NCI-H748 (cell line): ENCODE data around the gene NOC4L.

Source experiments
- DNase-seq: peaks from one replicate; lab custom pipeline; 2025; ENCODE audit not compliant: unreplicated experiment; lab: John Stamatoyannopoulos, UW

NOC4L gene

DNA sequence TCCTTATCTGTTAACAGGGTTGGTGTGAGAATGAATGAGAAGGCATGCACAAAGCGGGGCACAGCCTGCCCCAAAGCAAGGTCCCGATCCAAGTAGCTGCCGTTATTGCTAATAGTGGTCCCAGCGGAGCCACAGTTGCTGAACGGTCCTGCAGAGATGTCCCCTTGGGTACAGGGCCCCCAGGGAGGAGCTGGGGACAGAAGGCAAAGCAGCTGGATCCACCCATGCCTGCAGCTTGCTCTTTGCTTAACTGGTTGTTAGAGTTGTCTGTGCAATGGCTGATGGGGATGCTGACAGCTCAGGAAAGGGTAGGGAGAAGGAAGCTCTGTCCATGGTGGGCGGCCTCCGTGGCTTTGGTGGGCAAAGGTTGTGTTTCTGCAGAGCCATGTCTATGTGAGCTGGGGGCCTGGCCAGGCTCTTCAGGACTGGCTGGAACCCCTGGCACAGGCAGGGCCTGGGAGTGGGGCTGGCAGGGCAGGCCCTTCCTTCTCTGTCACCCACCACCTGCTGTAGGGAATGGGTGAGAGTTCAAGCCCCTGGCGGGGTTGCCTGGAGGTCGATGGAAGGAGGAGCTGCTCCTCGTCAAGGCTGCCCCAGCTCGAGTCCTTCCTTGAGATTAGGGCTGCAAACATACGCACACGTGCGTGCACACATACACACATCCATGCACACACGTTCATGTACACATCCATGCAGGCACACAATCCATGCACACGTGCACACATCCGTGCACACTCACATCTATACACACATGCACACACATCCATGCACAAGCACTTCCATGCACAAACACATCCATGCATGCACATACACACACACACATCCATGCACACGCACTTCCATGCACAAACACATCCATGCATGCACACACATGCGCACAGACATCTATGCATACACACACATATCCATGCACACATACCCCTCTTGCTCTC is 35.4 kb downstream of the NOC4L start:
- DNase-seq: no peak

DNA sequence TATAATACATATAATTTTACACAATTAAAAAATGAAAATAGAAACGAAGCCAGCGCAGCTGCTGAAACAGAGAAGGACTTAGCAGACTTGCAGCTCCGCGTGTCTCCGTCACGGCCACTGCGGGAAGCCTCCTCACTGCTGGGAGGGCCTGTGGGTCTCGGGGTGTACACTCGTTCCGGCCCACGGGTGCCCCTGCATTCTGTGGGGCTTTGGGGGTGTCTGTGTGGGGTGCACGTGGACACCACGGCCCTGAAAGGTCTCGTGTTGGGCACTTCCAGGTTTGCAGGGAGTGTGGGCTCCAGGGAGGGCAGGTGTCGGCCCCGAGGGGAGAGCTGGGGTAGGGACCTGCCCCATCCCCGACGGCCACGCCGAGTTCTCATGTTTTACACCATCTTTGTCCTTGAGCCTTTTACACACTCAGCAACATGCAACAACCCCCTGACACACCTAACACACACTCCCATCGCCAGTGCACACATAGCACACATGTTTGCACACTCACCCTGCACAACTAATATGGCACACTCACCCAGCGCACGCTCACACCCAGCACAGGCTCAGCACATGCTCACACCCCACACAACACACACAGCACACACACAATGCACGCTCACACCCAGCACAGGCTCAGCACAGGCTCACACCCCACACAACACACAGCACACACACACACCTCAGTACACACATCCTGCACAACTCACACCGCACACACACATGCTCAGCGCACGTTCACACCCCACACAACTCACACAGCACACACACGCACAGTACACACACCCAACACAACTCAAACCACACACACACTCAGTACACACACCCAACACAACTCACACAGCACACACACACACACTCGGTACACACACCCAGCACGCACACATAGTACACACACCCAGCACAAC is 36.6 kb downstream of the NOC4L start:
- no peak for DNase-seq

DNA sequence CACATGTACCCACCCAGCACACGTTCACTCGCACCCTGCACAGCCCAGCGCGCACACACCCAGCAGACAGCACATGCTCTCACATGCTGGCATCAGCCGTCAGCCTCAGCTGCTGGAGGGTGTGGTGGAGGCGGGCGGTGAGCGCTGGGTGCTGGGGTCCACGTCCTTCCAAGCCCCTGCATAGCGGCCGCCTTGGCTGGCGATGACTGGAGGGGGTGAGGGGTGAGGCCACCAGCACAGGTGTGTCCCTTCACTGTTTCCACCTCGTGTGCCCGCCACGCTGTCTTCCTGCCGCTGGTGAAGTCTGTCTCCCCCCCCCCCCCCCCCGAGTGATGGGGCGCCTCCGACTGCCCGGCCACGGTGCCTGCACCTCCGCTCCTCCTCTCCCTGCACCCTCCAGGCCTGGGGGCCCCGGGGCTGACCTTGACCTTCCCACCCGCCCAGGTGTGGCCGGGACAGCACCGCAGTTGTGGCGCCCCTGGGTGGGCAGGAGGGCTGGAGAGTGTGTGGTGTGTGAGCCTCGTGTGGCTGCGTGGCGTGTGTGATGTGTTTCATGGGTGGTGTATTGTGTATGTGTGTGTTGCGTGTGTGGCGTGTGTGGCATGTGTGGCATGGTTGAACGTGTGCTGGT is 37.4 kb downstream of the NOC4L start:
- no peak for DNase-seq

DNA sequence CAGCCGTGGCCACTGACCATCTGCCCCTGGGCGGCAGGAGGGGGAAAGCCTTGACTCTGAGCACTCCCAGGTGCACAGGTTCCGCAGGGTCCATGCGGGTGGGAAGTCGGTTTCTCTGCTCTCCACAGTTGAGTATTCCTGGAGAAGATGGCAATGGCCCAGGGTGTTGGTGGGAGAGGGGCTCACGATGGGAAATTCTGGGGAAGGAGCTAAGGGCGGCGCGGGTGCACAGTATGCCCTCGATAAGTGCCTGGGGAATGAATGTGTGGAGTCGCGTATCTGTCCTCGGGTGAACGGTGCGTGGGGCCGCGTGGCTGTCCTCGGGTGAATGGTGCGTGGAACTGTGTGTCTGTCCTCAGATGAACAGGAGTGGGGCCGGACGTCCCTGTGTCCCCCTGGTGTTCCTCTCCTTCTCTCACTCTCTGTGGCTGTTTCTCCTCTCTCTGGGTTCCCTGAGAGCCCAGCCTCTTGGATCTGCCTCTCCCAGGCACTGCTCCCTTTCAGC is 38.0 kb downstream of the NOC4L start:
- DNase-seq: no peak

DNA sequence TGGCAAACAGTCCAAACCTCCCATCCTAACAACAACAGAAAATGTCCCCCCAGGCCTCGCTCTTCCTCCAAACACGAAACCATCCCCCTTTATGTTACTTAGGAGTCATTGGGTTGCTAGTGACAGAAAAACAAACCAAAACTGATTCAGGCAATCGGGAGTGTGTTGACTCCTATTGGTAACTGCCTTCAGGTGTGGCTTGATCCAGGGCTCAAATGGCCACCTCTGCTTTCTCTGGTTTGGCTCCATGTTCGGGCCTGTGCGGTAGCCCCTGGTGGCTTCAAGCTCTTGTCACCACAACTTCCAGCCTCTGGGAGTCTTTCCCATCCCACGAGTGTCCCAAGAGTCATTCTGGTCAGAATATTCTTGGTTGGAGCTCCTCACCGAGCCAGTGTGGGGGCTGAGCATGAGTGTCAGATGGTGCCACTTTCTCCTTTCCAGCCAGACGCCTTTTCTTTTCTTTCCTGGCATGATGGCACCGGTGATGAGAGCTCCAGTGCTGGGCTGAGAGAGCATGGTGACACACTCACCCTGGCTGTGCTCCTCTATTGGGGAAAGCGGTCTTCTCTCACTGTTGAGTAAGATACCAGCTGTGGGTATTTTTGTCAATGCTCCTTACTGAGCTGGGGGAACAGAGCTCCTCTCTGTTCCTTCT is 38.6 kb downstream of the NOC4L start:
- DNase-seq: no peak

DNA sequence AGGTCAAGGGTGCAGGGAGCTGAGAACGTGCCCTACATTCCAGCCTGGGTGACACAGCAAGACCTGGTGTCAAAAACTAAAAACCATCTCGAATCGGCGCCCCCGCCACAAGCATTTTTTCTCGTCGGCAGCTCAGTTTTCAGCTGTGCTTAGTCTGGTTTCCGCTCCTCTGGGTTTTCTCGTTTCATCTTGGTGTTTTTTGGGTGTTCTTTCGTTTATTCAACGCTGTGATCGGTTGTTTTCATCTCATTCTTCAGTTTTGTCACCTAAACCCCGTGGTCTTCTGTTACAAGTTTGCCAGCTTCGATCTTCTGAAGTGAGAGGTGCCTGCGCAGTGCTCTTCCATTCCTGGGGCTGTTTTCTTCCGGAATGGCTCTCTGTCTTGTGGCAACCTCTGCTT is 41.4 kb downstream of the NOC4L start:
- DNase-seq: no peak

DNA sequence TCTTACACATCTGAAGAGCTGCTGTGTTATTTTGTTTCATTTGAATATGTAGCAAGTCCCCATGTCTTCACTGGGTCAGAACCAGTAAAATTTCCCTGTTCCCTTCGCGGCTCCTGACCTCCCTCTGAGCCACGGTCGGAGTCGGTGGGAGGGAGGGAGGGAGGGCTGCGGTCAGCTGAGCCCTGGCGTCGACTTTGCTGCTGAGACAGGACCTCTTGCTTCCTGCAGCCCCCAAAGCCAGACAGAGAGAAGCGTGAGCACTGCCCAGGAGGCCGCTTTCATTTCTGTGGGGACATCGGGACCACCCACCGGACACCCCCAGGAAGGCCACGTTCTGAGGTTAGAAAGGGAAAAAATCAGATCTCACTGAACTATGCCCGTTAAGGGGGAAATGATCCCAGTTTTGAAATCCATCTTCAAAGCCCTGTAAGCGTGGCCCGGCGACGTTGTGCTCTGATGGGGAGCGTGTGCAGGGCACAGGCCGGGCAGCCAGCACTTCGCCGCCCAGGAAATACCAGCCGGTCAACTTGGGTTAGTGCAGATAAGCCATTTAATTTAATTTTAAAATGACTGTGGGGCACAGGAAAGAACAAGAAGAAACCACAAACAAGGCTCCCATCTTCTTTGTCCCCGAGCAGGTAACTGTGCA is 42.1 kb downstream of the NOC4L start:
- DNase-seq: no peak

DNA sequence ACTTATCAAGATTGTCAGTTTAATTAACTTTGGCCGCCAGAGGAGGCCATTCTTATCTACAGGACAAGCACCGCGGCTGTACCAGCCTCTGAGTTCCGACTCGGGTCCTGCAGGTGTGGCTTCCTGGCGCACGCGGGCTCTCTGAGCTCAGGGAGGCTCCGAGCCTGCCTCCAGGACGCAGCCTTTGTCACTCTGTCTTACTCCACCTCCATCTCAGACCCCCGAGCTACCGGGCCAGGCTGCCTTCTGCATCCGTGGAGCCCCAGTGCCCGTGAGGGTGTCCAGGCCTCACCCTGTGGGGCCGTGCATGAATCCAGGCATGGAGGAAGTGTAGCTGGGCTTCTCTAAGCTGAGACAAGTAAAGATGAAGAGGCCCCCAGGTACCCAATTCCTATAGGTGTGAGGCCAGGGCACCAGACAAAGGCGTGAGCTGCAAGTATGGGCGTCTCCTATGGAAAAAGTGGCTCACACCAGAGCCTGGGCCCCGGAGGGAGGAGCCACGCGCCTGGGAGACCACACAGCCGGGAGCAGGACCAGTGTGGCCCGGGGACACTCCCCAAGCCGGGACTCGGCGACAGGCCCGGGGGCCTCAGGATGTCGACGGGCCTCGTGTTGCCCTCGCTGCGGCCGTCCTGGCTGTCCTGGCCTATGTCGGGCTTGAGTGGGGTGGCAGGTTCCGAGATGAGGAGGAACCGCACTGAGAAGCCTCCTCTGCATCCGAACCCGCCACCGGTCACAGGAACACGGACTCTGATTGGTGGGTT is 42.8 kb downstream of the NOC4L start:
- DNase-seq: no peak

DNA sequence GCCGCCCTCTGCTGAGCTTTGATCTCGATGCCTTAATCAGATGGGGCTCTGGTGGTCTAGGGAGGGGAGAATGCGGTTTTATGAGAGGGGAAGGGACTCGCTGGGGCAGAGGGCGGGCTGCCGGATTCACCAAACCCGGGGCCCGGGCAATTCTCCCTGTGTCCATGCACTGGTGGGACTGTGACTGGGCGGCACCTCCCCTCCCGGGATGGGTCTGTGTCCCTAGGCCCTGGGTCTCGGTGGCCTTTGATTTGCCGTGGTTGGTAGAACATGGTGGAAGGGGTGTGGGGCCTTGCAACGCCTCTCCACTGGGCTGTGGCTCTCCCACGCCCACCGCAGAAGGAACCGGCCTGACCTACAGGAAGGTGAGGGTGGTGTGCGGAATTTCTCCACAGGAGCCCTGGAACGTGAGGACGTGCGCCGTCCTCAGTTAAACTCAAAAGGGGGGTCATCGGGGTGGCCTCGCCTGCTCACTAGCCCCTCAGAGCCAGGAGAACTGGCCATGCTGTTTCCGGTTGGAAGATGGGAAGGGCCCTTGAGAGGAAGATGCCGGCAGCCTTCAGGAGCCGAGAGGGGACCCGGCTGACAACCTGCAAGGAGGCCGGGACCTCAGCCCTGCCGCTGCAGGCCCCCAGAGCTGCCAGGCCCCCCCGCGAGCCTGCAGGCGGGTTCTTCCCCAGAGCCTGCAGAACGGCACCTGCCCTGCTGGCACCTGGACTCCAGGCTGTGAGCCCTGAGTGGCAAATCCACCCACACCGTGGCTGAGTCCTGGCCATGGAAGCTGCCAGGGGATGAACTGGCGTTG is 43.6 kb downstream of the NOC4L start:
- no peak for DNase-seq

DNA sequence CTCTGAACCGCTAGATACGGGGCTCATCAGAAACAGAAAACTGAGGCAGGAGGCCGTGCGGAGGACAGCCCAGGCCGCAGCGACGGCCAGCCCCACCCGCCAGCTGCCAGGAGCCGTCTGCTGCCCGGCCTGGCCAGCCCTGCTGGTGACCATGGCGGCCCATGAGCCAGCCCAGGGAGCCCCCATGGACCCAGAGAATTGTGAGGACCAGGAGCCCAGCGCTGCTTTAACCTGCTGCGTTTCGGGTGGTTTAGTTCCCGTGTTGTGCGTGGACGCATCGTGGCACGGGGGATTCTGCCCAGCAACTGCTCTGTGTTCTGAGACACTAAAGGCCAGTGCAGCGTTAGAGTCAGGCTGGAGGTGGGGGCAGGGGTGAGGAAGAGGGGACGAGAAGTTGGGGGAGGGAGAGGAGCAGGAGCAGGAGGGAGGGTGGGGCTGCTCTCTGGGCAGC is 44.2 kb downstream of the NOC4L start:
- no peak for DNase-seq

DNA sequence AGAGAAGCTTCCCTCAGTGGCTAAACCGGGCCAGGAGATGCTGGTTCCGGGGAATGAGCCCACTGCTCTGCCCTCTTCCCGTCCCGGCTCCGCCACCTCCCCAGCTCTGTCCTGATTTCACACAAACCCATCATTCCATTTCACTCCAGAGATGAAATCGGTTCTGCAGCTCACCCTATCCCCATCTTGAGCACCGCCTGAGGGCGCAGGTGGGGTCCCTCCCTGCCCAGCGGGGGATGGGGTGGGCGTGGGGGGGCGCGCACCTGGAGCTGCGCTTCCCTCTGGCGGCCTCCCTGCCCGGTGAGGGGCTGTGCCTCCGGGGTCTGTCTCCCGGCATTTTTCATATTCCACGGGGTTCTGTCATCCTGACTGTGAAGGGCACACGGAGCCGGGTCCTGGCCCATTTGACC is 44.7 kb downstream of the NOC4L start:
- DNase-seq: no peak

DNA sequence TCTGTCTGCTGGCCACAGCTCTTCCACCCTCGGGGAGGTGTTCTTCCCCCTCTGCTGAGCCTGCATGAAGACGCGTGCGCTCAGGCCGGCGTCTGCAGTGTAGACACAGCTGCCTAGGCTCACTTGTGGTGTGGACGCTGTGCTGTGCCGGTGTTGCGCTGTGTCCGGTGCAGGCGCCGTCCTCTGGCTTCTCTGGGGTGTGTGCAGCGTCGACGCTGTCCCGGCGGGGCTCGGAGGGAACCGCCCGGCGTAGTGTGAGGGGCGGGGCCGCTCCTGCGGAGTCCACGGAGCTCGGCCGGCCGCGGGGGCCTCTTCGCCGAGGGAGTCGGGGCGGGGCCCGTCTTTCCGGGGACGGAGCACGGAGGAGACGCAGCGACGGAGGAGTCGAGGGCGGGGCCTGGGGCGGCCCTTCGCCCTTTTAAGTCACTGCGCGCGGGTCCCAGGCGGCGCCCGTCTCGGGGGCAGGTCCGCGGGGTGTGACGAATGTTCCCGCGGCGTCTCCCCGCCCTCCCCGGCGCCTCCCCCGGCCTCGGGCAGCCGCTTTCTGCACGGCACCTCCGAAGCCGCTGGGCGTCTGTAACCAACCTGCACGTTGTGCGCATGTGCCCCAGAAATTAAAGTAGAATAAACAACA is 45.2 kb downstream of the NOC4L start:
- peak; percentile 94 for DNase-seq

DNA sequence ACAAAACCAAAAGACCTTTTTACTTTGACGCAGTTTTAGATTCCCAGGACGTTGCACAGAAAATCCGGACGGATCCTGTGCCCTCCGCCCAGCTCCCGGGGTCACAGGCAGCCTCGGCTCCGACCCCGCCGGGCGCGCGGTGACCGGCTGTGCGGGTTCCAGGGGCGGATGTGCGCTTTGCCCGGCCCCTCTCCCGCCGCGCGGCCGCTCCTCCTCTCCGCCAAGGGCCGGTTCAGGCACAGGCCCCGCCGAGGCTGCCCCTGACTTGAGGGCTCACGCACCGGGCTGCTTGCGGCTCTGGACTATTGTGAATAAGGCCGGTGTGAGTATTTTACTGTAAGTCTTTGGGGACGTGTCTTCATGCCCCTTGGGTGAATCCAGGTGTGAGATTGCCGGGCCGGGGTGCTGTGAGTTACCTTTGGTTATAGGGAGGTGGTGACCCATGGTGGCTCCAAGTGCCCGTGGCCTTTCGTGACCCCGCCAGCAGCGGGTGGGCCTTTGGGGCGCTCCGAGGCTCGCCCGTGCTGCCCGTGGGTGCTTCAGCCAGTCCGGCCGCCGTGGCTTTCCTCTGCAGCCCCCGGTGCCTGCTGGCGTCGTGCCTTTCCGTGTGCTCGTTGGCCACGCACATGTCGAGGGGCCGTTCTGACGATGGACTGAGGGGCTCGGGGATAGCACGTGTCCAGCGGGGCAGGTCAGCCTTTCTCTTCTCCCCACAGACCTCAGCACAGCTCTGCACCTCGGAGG is 45.9 kb downstream of the NOC4L start:
- peak; percentile 61 for DNase-seq

DNA sequence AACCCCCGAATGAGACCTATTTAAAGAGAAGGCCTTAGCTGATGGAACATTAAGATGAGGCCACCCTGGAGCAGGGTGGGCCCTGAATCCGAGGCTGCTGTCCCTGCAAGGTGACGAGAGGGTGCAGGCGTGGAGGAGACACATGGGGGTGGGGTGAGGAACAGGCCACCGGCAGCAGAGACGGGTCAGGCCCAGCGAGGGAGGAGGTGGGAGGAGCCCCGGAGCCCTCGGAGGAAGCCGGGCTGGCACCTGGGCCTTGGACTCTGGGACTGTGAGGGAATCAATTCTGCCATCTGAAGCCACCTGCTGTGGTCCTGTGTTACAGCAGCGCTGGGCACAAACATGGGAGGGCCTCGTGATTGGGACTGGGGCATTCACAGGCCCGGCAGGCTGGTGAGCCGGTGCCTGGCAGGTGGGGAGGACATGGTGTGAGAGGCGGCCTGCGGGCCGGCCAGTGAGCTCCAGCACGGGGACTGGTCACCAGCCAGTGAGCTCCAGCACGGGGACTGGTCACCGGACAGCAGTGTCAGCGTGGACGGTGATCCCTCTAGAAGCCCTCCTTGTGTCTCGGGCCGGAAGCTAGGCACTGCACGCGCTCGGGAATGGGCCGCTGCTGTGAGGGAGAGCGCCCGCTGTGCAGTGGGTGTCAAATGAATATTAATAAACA is 46.7 kb downstream of the NOC4L start:
- DNase-seq: no peak

DNA sequence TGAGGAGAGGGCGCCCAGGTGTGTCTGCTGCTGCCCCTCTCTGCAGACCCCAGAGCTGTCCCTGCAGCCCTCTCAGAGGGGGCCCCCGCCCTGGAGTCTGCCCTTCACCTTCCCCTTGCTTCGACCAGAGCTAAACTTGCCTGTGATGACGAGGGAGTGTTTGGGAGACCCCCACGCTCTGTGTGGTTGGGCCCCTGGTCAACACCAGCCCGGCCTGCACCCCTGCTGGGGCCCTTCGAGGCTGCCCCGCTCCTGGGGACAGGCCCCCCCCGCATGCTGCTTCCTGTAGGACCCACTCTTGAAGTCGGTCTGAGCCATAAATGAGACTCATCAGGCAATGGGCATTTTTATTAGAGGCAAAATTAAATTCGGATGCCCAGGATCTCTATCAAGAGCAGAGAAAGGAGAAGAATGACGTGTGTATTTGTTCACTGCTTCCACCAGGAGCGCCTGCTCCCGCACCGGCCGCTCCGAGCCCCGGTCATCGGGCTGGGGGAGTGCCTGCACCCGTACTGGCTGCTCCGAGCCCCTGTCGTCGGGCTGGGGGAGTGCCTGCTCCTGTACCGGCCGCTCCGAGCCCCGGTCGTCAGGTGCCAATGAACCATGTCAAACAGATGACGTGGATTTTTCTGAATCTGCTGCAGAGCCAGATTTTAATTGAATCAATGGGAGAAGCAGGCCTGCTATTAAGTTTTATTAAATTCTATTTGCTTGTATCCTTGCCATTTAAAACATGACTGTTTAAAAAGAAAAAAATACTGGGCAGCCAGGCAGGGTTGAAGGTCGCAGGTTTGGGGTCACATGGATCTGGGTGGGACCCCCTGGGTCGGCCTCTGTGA is 47.7 kb downstream of the NOC4L start:
- no peak for DNase-seq

DNA sequence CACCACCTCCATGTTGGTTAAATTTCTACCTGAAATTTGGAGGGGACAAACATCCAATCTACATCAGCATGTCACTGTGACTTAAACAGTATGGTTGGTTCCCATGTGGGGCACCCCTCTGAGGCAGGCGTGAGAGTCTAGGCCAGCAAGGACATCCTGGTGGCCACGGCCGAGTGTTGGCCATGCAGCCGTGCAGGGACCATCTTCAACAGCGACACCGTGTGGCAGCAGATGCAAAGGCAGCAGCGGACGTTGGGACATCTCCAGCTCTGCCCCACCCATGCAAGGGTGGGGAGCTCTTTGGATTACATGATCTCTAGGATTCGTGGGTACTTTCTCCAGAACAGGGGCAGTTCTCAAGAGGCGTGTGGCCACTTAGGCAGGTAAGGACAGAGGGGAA is 49.8 kb downstream of the NOC4L start:
- no peak for DNase-seq
